GM15510 (cell line): Measurements from ENCODE around the gene HNMT.

ENCODE experiments used
- POLR2A ChIP-seq: IDR thresholded peaks from 3 replicates; pipeline ENCODE4 v1.6.1; 2011; ENCODE audit warnings: borderline replicate concordance; ENCODE audit not compliant: insufficient read length; ENCODE audit errors: extremely low read depth

HNMT gene

GRCh38 chr2:137942037-137942832 is 22.0 kb upstream of the HNMT start:
- no peak for TF ChIP-seq POLR2A

GRCh38 chr2:137942833-137943677 is 21.2 kb upstream of the HNMT start:
- TF ChIP-seq POLR2A, result no peak

DNA sequence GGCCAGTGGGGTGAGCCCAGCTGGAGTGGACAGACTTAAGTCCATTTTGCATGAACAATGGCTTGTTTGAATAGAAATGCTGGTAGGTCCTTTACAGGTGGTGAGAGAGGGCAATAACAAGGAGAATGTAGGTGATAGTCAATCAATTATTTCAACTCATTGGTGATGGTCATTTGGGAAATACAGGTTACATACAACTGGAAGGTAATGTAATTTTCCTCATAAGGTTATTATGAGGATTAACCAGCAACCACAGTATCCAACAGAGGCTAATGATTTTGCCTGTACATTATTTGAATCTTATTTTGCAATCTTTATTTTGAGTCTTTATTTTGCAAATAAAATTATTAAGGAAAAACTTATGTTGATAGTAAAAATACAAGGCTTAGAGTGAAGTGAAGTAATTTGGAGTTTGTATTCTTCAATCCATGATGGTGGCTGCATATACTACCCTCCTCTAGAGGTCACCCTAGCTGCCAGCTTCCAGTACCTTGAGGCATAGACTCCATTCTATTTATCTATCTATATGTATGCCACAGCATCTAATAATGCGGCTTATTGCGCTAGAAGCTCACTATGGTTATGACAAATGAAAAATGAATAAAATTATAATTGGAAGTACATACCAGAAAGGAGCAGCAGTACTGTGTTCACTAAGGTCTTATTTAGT is 20.5 kb upstream of the HNMT start:
- no peak for TF ChIP-seq POLR2A

DNA sequence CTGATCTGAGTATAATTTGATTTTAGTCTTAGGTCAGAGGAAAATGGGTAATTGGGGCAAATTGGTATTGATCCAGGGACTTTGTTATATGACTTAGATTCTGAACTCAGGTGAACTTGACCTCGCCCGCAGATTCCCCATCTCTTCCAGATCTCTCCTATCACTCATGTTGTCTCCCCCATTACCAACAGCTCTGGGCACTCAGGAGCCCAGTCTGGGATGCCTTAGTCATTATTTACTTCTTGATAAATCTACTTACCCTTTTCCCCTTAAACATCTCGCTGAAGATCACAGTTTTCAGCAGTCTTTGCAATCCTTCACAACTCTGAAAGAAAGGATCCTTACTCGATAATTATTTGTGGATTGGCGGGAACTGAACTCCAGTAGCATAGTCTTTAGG is 19.6 kb upstream of the HNMT start:
- no peak for TF ChIP-seq POLR2A

DNA sequence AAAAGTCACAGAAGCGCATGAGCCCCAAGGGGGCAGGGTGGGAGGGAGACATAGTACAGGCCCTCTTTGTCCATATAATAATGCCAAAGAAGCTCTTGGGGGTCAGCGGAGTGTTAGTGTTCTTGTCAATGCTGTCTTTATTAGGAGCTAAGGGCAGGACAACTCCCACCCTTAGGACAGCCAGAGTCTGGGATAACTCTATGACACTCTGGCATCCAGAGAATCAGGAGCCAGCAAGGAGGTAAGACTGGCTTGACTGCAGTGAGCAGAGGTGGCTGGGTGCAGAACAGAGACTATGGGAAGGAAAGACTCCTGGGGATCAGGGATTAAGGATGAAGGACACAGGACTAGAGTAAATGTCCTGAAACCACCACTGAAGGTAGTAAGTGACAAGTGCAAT is 19.0 kb upstream of the HNMT start:
- no peak for TF ChIP-seq POLR2A

- no peak for TF ChIP-seq POLR2A
These were observed 18.0 kb upstream of the HNMT start for GRCh38 chr2:137946227-137946626.

DNA sequence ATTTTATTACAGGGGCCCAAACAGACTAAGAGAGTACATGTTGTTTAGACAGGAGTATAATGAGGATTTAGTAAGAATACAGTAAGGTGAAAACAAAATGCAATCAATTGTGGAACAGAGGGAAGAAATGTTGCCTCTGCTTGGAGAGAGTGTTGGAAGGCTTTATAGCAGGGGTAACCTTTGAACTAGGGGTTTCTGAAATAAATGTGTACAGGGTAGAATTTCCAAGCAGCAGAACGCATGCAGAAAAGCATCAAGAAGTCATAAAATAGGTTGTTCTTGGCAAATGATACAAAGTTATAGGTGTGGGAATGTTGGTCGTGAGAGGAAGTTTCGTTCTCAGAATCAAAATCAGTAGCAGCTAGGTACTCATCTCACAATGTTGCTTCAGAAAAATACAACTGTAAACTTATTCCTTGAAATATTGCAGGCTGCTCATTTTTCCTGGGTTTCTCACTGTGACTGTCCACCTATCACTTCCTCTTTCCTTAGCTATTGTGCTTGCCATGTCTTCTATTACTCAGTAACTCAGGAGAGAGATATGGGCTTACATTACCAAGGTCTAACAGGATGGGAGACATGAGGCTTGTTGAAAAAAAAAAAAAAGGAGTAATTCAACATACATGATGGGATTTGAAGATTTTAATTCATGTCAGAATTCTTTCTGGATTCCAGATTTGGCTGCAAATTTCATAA is 17.1 kb upstream of the HNMT start:
- TF ChIP-seq POLR2A, result no peak

DNA sequence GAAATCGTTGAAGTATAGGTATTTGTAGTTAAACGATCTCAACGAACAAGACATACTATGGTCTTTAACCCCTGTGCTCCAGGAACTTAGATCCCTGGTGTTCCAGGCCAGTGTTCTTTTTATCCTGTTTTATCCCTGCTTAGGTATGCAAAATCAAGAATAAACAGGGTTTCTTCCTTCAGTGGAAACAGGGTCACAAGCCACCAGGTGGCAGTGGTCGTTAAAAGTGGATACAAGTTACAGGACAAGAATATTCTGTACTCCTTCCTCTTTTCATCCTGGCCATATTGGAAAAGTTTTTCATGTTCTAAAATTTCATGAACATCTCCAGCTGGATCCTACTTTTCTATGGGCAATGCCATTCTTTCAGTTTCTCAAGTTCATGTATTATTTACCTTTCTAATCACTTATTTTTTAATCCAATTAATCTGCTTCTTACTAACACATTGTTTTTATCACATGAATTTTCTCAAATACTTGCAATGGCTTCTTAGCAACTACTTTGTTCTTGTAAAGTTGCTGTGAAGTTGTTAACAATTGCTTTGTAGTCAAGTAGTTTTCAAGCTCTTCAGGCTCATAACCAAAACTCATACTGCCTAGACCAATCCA is 16.4 kb upstream of the HNMT start:
- TF ChIP-seq POLR2A, result no peak

GRCh38 chr2:137948894-137949293 is 15.4 kb upstream of the HNMT start:
- TF ChIP-seq POLR2A, result no peak

GRCh38 chr2:137950238-137950637 is 14.0 kb upstream of the HNMT start:
- no peak for TF ChIP-seq POLR2A

- TF ChIP-seq POLR2A, result no peak
These were observed 12.7 kb upstream of the HNMT start for GRCh38 chr2:137951586-137951985.

GRCh38 chr2:137952586-137953129 is 11.6 kb upstream of the HNMT start:
- TF ChIP-seq POLR2A, result no peak

GRCh38 chr2:137955536-137955935 is 8.7 kb upstream of the HNMT start:
- TF ChIP-seq POLR2A, result no peak

DNA sequence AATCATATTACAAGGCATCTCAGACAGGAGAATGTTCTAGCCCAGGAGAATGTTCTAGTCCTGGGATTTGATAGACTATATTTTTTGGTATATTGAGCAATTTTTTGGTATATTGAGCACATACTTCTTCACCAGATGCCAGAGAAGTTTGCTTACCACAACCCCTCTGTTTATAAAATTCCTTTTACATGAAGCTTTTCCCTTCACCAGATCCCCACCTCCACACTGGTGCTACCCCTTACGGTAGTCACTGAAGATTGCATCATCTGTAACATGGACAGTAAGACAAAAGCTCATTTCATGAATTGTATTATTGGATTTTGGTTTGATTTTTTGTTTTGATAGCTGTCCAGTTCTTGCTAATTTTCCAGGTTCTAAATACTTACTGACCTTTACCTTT is 7.2 kb upstream of the HNMT start:
- TF ChIP-seq POLR2A, result no peak
